Vagina (tissue), 2 donors: ENCODE measurements around the gene ECE1. TPM values are rescaled to one million over a fixed set of nuclear protein-coding genes. Genes with fewer than 3 reads are reported as not detected.

ENCODE experiments used
- DNase-seq, 2 donors: peaks; one replicate each; pipeline ENCODE4 v3.0.0-alpha.2; 2017; ENCODE audit errors: extremely low spot score in 2 of 2
- H3K27ac ChIP-seq: fragments of 200-600 bp; sonication (generic); one replicate; pipeline ENCODE4 v1.5.1; 2019
- H3K27me3 ChIP-seq: fragments of 200-600 bp; sonication (generic); one replicate; pipeline ENCODE4 v1.5.1; 2019
- H3K36me3 ChIP-seq, 2 donors: fragments of 200-600 bp; sonication (generic); one replicate each; pipeline ENCODE4 v1.5.1; 2017 to 2019
- H3K4me1 ChIP-seq: fragments of 200-600 bp; sonication (generic); one replicate; pipeline ENCODE4 v1.5.1; 2019
- H3K4me3 ChIP-seq, 2 donors: fragments of 200-600 bp; sonication (generic); 1 replicate in 1 of 2; 2 replicates in 1 of 2; pipeline ENCODE4 v1.5.1; 2016 to 2019
- H3K9me3 ChIP-seq: fragments of 200-600 bp; sonication (generic); one replicate; pipeline ENCODE4 v1.5.1; 2019
- CTCF ChIP-seq, 3 experiments: fragments of 450-650 bp in 2 of 3; fragments of 200-600 bp in 1 of 3; sonication (generic) in 1 of 3; IDR thresholded peaks; one replicate each; pipeline ENCODE4 v1.5.1; 2017 to 2019; ENCODE audit warnings: antibody characterized with exemption in 3 of 3, mild to moderate bottlenecking in 2 of 3, moderate library complexity in 2 of 3
- POLR2A ChIP-seq, 2 donors: fragments of 450-650 bp; IDR thresholded peaks; one replicate each; pipeline ENCODE4 v1.6.1; 2017; ENCODE audit warnings: antibody characterized with exemption in 2 of 2, mild to moderate bottlenecking in 2 of 2, moderate library complexity in 2 of 2
- POLR2AphosphoS5 ChIP-seq, 2 donors: sonication (generic); formaldehyde crosslinking; IDR thresholded peaks; one replicate each; pipeline ENCODE4 v1.9.0; 2017; ENCODE audit warnings: antibody characterized with exemption in 2 of 2, mild to moderate bottlenecking in 2 of 2, low read depth in 1 of 2; ENCODE audit not compliant: insufficient read depth in 1 of 2
- intact Hi-C: fragments of 100-400 bp; cut with DNase I; formaldehyde crosslinking; loops from one replicate; pipeline ENCODE4 v1.15.1; 2023
- total RNA-seq: library from RNA; depleted of rRNA; stranded (reverse); fragments of >200 nt; gene quantifications from one replicate; pipeline ENCODE4 v1.2.3, GENCODE V29; 2016

The ECE1 gene
- total RNA-seq, 1 donor from 2014 or later = 93.8 TPM

GRCh38 chr1:21321963-21322680 lies 31.9 kb upstream of the ECE1 start:
- Histone ChIP-seq H3K27ac (peak overlapping the region; percentile 86), H3K4me3 (no peak overlapping the region), H3K4me1 (peaks cover 99% of the 10 kb centered on the region), H3K36me3 (no peaks in the 10 kb centered on the region), H3K27me3 (no peaks in the 10 kb centered on the region), H3K9me3 (no peaks in the 10 kb centered on the region)
- TF ChIP-seq POLR2AphosphoS5 (IDR thresholded peaks at IDR 0.05; ENCODE audit: insufficient read depth in 1 of 2, low read depth in 1 of 2) = no peak
- TF ChIP-seq POLR2A (IDR thresholded peaks at IDR 0.05) = no peak
- TF ChIP-seq CTCF (IDR thresholded peaks at IDR 0.05) = no peak
- no peak for DNase-seq
- intact Hi-C loops = no loop called here

- no peak for TF ChIP-seq POLR2A (IDR thresholded peaks at IDR 0.05)
- TF ChIP-seq CTCF (IDR thresholded peaks at IDR 0.05) = no peak
- TF ChIP-seq POLR2AphosphoS5 (IDR thresholded peaks at IDR 0.05; ENCODE audit: insufficient read depth in 1 of 2, low read depth in 1 of 2) = no peak
- peaks cover 99% of the 10 kb centered on the region for H3K4me1 ChIP-seq
- peak overlapping the region; percentile 86 for H3K27ac ChIP-seq
- intact Hi-C loops = no loop called here
- H3K27me3 ChIP-seq = no peaks in the 10 kb centered on the region
- no peaks in the 10 kb centered on the region for H3K9me3 ChIP-seq
- no peaks in the 10 kb centered on the region for H3K36me3 ChIP-seq
- H3K4me3 ChIP-seq = no peak overlapping the region
- DNase-seq = no peak
Measured at GRCh38 chr1:21320410-21321108, 30.3 kb upstream of the ECE1 start.

- TF ChIP-seq CTCF (IDR thresholded peaks at IDR 0.05) (no peak), POLR2AphosphoS5 (IDR thresholded peaks at IDR 0.05; ENCODE audit: insufficient read depth in 1 of 2, low read depth in 1 of 2) (no peak), POLR2A (IDR thresholded peaks at IDR 0.05) (no peak)
- H3K4me3 ChIP-seq = no peak overlapping the region
- DNase-seq = no peak
- H3K4me1 ChIP-seq = peaks cover 99% of the 10 kb centered on the region
- peak overlapping the region; percentile 86 for H3K27ac ChIP-seq
- no peaks in the 10 kb centered on the region for H3K27me3 ChIP-seq
- intact Hi-C loops = no loop called here
- H3K9me3 ChIP-seq = no peaks in the 10 kb centered on the region
- H3K36me3 ChIP-seq = no peaks in the 10 kb centered on the region
Measured at GRCh38 chr1:21319447-21320407, 29.5 kb upstream of the ECE1 start.

GRCh38 chr1:21318714-21319159 lies 28.5 kb upstream of the ECE1 start:
- TF ChIP-seq POLR2A (IDR thresholded peaks at IDR 0.05) = no peak
- TF ChIP-seq POLR2AphosphoS5 (IDR thresholded peaks at IDR 0.05; ENCODE audit: insufficient read depth in 1 of 2, low read depth in 1 of 2) = peak; percentile 48 to 83
- no peaks in the 10 kb centered on the region for H3K9me3 ChIP-seq
- H3K36me3 ChIP-seq = no peaks in the 10 kb centered on the region
- intact Hi-C loops = no loop called here
- H3K4me1 ChIP-seq = peaks cover 99% of the 10 kb centered on the region
- DNase-seq = peak in 1 of 2 donors; percentile 98
- H3K27ac ChIP-seq = peak overlapping the region; percentile 86
- no peak overlapping the region for H3K4me3 ChIP-seq
- no peaks in the 10 kb centered on the region for H3K27me3 ChIP-seq
